ENCODE data around the gene LRRC17. TPM values are rescaled to one million over a fixed set of nuclear protein-coding genes. Genes with fewer than 3 reads are reported as not detected.

The LRRC17 gene
- total RNA-seq, 1 experiment from 2014 or later, result 1,139 TPM

- DNase-seq (ENCODE audit: low read depth), result no peak
Measured at GRCh38 chr7:102985176-102985783, 72.5 kb downstream of the LRRC17 start.

GRCh38 chr7:102988088-102988487, 75.3 kb downstream of the LRRC17 start:
- DNase-seq (ENCODE audit: low read depth), result no peak

DNA sequence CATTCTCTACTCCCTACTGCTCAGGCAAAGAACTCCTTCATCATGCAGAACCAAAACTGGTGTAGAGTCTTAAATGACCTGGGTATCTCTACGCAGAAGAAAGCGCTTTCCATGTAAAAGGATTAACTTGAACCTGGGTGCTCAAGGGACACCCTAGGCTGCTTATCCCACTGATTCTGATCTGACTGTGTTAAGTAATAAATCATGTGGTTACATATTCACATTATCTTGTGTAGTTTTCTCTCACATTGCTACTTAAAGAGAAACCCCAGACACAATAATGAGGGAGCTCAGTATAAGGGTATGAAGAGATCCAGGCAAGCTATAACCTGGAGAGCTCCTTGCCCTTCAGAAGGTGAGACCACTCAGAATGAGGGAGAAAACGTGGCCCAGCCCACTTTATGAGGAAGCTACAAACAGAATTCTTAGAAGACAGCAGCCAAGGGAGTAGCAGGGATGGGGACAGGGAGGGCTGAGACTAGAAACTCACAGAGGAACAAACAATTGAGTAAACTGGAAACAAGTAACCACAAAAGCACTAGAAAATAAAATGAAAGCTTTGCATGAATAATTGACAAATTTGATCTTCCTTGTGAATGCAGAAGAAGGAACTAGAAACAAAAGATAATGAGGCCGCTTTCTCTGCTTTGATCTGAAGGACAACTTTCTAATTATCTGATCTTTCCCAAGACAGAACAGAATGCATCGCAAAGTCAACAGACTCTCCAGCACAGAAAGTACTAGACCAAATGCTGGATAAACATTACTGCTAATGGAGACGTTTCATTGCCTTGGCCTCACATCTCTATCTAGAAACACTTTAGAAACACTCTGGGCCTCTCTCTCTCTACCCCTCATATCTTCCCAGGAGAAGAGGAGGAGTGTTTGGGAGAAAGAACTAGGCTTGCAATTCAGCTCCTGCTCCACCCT, 76.1 kb downstream of the LRRC17 start:
- DNase-seq (ENCODE audit: low read depth), result no peak

GRCh38 chr7:102990642-102991041, 77.8 kb downstream of the LRRC17 start:
- DNase-seq (ENCODE audit: low read depth), result no peak

GRCh38 chr7:102991077-102991539, 78.3 kb downstream of the LRRC17 start:
- DNase-seq (ENCODE audit: low read depth), result no peak

DNA sequence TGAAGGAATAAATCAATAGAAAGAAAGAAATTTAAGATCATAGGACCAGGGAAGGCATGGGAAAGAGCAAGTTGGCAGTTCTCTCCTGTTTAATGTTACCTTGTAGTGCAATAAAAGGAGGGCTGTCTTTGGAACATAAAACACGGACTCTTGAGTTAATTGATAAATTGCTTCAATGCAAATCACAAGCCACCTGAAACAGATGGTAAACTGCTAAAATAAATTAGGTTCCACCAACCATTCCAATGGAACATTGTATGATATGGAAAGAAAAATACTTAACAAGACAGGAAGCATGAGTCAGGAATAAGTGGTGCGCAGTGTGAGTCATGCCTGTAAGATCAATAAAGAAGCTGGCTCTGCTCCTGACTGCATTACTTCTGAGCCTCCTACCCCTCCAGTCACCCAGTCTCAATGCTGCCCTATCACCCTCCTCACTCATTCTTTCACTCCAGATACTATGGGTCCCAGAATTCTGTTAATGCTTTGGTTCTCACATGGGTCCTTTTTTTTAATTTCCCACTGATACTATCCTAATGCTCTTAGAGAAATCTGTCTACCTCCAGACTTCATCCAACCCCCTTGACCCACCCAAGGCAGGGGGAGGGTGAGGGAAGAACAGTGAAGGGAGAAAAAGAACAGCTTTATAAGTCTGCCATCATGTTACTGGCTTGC, 78.9 kb downstream of the LRRC17 start:
- peak; percentile 90 for DNase-seq (ENCODE audit: low read depth)

DNA sequence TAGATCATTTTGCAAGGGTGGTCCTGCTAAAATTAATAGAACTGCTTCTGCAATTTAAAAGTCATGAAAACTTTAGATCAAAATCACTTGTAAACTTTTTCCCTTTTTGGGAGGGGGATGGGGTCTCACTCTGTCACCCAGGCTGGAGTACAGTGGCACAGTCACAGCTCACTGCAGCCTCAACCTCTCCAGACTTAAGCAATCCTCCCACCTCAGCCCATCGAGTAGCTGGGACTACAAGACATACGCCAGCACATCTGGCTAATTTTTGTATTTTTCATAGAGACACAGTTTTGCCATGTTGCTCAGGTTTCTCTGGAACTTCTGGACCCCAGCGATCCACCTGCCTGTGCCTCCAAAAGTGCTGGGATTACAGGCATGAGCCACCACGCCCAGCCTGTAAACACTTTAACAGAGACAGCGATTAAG, 79.7 kb downstream of the LRRC17 start:
- no peak for DNase-seq (ENCODE audit: low read depth)

- peak; percentile 77 for DNase-seq (ENCODE audit: low read depth)
Measured at GRCh38 chr7:102992938-102993717, 80.3 kb downstream of the LRRC17 start.

GRCh38 chr7:102993718-102994029, 80.9 kb downstream of the LRRC17 start:
- no peak for DNase-seq (ENCODE audit: low read depth)

GRCh38 chr7:102994567-102994966, 81.8 kb downstream of the LRRC17 start:
- DNase-seq (ENCODE audit: low read depth), result peak; percentile 17

Other genes with a start within 250 kb of the LRRC17 start
- gene POLR2J2, start 241.3 kb upstream of the LRRC17 start, total RNA-seq (2014; rRNA removed), result 0.86 and 2.4 TPM in 2 replicates
- 10.8 and 13.6 TPM in 2 replicates for gene FAM185A, start 164.0 kb upstream of the LRRC17 start, total RNA-seq (2014; rRNA removed)
- gene FBXL13, start 161.8 kb downstream of the LRRC17 start, total RNA-seq (2014; rRNA removed), result 0.63 and 2.4 TPM in 2 replicates
- 52.6 and 52.8 TPM in 2 replicates for gene ARMC10, start 162.1 kb downstream of the LRRC17 start, total RNA-seq (2014; rRNA removed)
- 4.5 and 7.0 TPM in 2 replicates for gene NAPEPLD, start 236.1 kb downstream of the LRRC17 start, total RNA-seq (2014; rRNA removed)

Measured in LHCN-M2 (cell line).